ENCODE data around the gene PER3.

- TF ChIP-seq EZH2phosphoT487 (IDR thresholded peaks at IDR 0.05; ENCODE audit: borderline replicate concordance, low read length) (no peak), CTCF (IDR thresholded peaks at IDR 0.05; ENCODE audit: low read depth, low read length, poor library complexity, severe bottlenecking) (no peak)
Observed at GRCh38 chr1:7785108-7785507, 1.0 kb downstream of the PER3 start.

Measured in DOHH2 (cell line).